SK-N-SH treated with all-trans-retinoic acid at 6 μM for 48 hours (cell line): ENCODE results near the gene OR4X1.

ENCODE experiments used
- ARNTL ChIP-seq: fragments of 450-650 bp; formaldehyde crosslinking; IDR thresholded peaks from 2 replicates; pipeline ENCODE4 v1.5.0; 2020; ENCODE audit warnings: low read depth, mild to moderate bottlenecking, moderate library complexity, borderline replicate concordance
- GLIS3 ChIP-seq: fragments of 250-450 bp; sonication (Bioruptor Pico); IDR thresholded peaks from 2 replicates; pipeline ENCODE4 v1.5.0; 2020; ENCODE audit warnings: mild to moderate bottlenecking, moderate library complexity
- ISL1 ChIP-seq: fragments of 250-450 bp; sonication (Bioruptor Pico); IDR thresholded peaks from 2 replicates; pipeline ENCODE4 v2.1.2; 2022; ENCODE audit warnings: mild to moderate bottlenecking, moderate library complexity
- OSR1 ChIP-seq: fragments of 250-450 bp; sonication (Bioruptor Pico); IDR thresholded peaks from 2 replicates; pipeline ENCODE4 v1.8.0; 2022; ENCODE audit warnings: moderate library complexity, mild to moderate bottlenecking, inconsistent platforms
- RARB ChIP-seq: fragments of 250-450 bp; sonication (Bioruptor Pico); IDR thresholded peaks from 2 replicates; pipeline ENCODE4 v1.8.0; 2021; ENCODE audit warnings: mild to moderate bottlenecking, moderate library complexity
- SNAI2 ChIP-seq: fragments of 250-450 bp; sonication (Bioruptor Pico); IDR thresholded peaks from 2 replicates; pipeline ENCODE4 v1.5.0; 2020; ENCODE audit warnings: mild to moderate bottlenecking, moderate library complexity
- TOX ChIP-seq: fragments of 250-450 bp; sonication (Bioruptor Pico); IDR thresholded peaks from 2 replicates; pipeline ENCODE4 v1.8.0; 2021; ENCODE audit warnings: mild to moderate bottlenecking, moderate library complexity, borderline replicate concordance
- ZFP3 ChIP-seq: fragments of 250-450 bp; sonication (Bioruptor Pico); IDR thresholded peaks from 2 replicates; pipeline ENCODE4 v1.5.0; 2020; ENCODE audit warnings: mild to moderate bottlenecking, moderate library complexity
- ZFP30 ChIP-seq: fragments of 450-650 bp; formaldehyde crosslinking; IDR thresholded peaks from 2 replicates; pipeline ENCODE4 v1.5.0; 2022; ENCODE audit warnings: mild to moderate bottlenecking, moderate library complexity
- ZNF565 ChIP-seq: fragments of 450-650 bp; formaldehyde crosslinking; conservative IDR thresholded peaks from 2 replicates; pipeline ENCODE4 v1.5.0; 2020; ENCODE audit warnings: low read depth, mild to moderate bottlenecking, moderate library complexity
- ZNF70 ChIP-seq: fragments of 450-650 bp; formaldehyde crosslinking; IDR thresholded peaks from 2 replicates; pipeline ENCODE4 v1.5.0; 2020; ENCODE audit warnings: mild to moderate bottlenecking, moderate library complexity
- TF ChIP-seq, protein P1 (sequence below): fragments of 250-450 bp; sonication (Bioruptor Pico); IDR thresholded peaks from 2 replicates; pipeline ENCODE4 v1.5.1; 2021; ENCODE audit warnings: mild to moderate bottlenecking, moderate library complexity
- TF ChIP-seq, protein P2 (sequence below): fragments of 250-450 bp; sonication (Bioruptor Pico); IDR thresholded peaks from 2 replicates; pipeline ENCODE4 v1.8.0; 2020; ENCODE audit warnings: mild to moderate bottlenecking, moderate library complexity, borderline replicate concordance
- TF ChIP-seq, protein P3 (sequence below): fragments of 250-450 bp; sonication (Bioruptor Pico); IDR thresholded peaks from 2 replicates; pipeline ENCODE4 v1.8.0; 2021; ENCODE audit warnings: low read depth, mild to moderate bottlenecking, moderate library complexity, borderline replicate concordance

DNA sequence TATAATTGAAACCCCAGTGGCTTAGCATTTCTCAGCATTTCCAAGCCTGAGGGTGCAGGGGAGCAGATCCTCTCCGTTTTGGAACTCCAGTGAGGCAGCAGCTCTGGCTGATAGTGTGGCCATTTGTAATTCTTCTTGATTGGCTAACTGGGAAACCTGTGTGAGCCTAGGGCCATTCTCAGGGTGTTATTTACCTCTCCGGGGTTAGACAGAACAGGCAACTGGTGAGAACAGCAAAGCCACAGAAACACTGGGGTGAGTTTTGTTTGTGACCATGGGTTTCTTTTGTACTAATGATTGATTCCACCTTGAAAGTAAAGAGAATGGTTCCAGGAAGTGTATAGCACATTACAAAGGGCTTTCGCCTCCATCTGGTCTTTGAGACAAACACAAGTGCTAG lies 21.2 kb upstream of the OR4X1 start:
- TF ChIP-seq ZNF70 (CRISPR knock-in tag) (no peak), ZFP30 (CRISPR knock-in tag) (no peak), TOX (CRISPR knock-in tag) (no peak), OSR1 (no peak), GLIS3 (CRISPR knock-in tag) (no peak), ISL1 (CRISPR knock-in tag) (no peak), ZFP3 (CRISPR knock-in tag) (no peak), ZNF565 (CRISPR knock-in tag) (no peak), ARNTL (CRISPR knock-in tag) (no peak), RARB (CRISPR knock-in tag) (no peak), SNAI2 (CRISPR knock-in tag) (no peak)
- TF ChIP-seq, protein P1, sequence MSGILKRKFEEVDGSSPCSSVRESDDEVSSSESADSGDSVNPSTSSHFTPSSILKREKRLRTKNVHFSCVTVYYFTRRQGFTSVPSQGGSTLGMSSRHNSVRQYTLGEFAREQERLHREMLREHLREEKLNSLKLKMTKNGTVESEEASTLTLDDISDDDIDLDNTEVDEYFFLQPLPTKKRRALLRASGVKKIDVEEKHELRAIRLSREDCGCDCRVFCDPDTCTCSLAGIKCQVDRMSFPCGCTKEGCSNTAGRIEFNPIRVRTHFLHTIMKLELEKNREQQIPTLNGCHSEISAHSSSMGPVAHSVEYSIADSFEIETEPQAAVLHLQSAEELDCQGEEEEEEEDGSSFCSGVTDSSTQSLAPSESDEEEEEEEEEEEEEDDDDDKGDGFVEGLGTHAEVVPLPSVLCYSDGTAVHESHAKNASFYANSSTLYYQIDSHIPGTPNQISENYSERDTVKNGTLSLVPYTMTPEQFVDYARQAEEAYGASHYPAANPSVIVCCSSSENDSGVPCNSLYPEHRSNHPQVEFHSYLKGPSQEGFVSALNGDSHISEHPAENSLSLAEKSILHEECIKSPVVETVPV (CRISPR knock-in tag) = no peak
- TF ChIP-seq, protein P2, sequence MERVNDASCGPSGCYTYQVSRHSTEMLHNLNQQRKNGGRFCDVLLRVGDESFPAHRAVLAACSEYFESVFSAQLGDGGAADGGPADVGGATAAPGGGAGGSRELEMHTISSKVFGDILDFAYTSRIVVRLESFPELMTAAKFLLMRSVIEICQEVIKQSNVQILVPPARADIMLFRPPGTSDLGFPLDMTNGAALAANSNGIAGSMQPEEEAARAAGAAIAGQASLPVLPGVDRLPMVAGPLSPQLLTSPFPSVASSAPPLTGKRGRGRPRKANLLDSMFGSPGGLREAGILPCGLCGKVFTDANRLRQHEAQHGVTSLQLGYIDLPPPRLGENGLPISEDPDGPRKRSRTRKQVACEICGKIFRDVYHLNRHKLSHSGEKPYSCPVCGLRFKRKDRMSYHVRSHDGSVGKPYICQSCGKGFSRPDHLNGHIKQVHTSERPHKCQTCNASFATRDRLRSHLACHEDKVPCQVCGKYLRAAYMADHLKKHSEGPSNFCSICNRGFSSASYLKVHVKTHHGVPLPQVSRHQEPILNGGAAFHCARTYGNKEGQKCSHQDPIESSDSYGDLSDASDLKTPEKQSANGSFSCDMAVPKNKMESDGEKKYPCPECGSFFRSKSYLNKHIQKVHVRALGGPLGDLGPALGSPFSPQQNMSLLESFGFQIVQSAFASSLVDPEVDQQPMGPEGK (CRISPR knock-in tag) = no peak
- TF ChIP-seq, protein P3, sequence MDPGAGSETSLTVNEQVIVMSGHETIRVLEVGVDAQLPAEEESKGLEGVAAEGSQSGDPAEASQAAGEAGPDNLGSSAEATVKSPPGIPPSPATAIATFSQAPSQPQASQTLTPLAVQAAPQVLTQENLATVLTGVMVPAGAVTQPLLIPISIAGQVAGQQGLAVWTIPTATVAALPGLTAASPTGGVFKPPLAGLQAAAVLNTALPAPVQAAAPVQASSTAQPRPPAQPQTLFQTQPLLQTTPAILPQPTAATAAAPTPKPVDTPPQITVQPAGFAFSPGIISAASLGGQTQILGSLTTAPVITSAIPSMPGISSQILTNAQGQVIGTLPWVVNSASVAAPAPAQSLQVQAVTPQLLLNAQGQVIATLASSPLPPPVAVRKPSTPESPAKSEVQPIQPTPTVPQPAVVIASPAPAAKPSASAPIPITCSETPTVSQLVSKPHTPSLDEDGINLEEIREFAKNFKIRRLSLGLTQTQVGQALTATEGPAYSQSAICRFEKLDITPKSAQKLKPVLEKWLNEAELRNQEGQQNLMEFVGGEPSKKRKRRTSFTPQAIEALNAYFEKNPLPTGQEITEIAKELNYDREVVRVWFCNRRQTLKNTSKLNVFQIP (CRISPR knock-in tag) = no peak
